H1 (cell line): Measurements from ENCODE around the gene EBF3. TPM values are rescaled to one million over a fixed set of nuclear protein-coding genes. Genes with fewer than 3 reads are reported as not detected.

Source experiments
- CTCF ChIA-PET: fragments of 300-600 bp; sonication (Branson Sonifier 250); formaldehyde crosslinking; loops from one replicate; lab custom pipeline; 2021; ENCODE audit not compliant: partially characterized antibody; lab: Charles Lee
- POLR2A ChIA-PET: fragments of 300-600 bp; sonication (Branson Sonifier 250); formaldehyde crosslinking; loops from one replicate; lab custom pipeline; 2021; ENCODE audit warnings: inconsistent platforms; ENCODE audit not compliant: partially characterized antibody; lab: Charles Lee
- DNase-seq, 2 experiments: peaks; one replicate each; pipeline versions ENCODE4 v3.0.0 to v3.0.0-alpha.2; 2010 to 2022; ENCODE audit warnings: low spot score in 2 of 2, low read depth in 1 of 2, mixed read lengths in 1 of 2
- FAIRE-seq: peaks from 2 replicates; lab custom pipeline; 2011; peaks lifted over from hg19 to GRCh38; lab: Jason Lieb, UNC
- H2AFZ ChIP-seq: 2 replicates; pipeline ENCODE4 v1.8.1; 2012; ENCODE audit warnings: low read length, inconsistent platforms
- H2AK5ac ChIP-seq: 2 replicates; pipeline ENCODE4 v1.6.1; 2013; ENCODE audit warnings: low read depth, low read length
- H2BK120ac ChIP-seq: replicated peaks from 2 replicates; pipeline ENCODE3; 2013; ENCODE audit warnings: low read depth, low read length, inconsistent platforms
- H2BK12ac ChIP-seq: 2 replicates; pipeline ENCODE4 v1.6.1; 2013; ENCODE audit warnings: low read depth, low read length
- H2BK15ac ChIP-seq: 2 replicates; pipeline ENCODE4 v1.6.1; 2013; ENCODE audit warnings: low read length
- H2BK20ac ChIP-seq: 2 replicates; pipeline ENCODE4 v1.6.1; 2013; ENCODE audit warnings: low read length
- H2BK5ac ChIP-seq: 2 replicates; pipeline ENCODE4 v1.6.1; 2013; ENCODE audit warnings: low read depth, low read length
- H3K14ac ChIP-seq: 2 replicates; pipeline ENCODE4 v1.6.1; 2013; ENCODE audit warnings: inconsistent platforms; ENCODE audit not compliant: insufficient read length
- H3K18ac ChIP-seq: 2 replicates; pipeline ENCODE4 v1.6.1; 2013; ENCODE audit warnings: low read length; ENCODE audit errors: extremely low read depth
- H3K23ac ChIP-seq: 2 replicates; pipeline ENCODE4 v1.6.1; 2013; ENCODE audit warnings: inconsistent platforms; ENCODE audit not compliant: insufficient read length
- H3K23me2 ChIP-seq: 2 replicates; pipeline ENCODE4 v1.6.1; 2013; ENCODE audit warnings: low read depth, low read length
- H3K27ac ChIP-seq: 2 replicates; pipeline ENCODE4 v1.6.1; 2011; ENCODE audit warnings: low read depth, low read length, inconsistent platforms
- H3K27me3 ChIP-seq, 4 experiments: replicated peaks in 1 of 4; 1 replicate in 1 of 4; 2 replicates in 3 of 4; pipeline versions ENCODE4 v1.6.1 to v1.8.1; 2011 to 2013; ENCODE audit warnings: low read length in 3 of 4, mild to moderate bottlenecking in 3 of 4, inconsistent platforms in 2 of 4, mixed read lengths in 2 of 4, moderate library complexity in 1 of 4; ENCODE audit not compliant: control insufficient read depth in 3 of 4, insufficient read depth in 3 of 4; ENCODE audit errors: extremely low read depth in 1 of 4
- H3K36me3 ChIP-seq, 4 experiments: 2 replicates each; pipeline versions ENCODE4 v1.6.1 to v1.8.1; 2011 to 2013; ENCODE audit warnings: mild to moderate bottlenecking in 4 of 4, low read length in 3 of 4, moderate library complexity in 2 of 4, control low read depth in 1 of 4, inconsistent platforms in 1 of 4; ENCODE audit not compliant: insufficient read depth in 4 of 4, control insufficient read depth in 2 of 4
- H3K4ac ChIP-seq: replicated peaks from 2 replicates; pipeline ENCODE3; 2013; ENCODE audit warnings: low read length, low read depth, mixed read lengths, inconsistent platforms; ENCODE audit not compliant: insufficient read length
- H3K4me1 ChIP-seq, 4 experiments: replicated peaks in 1 of 4; 1 replicate in 1 of 4; 2 replicates in 3 of 4; pipeline versions ENCODE4 v1.6.1 to v1.8.1; 2011 to 2013; ENCODE audit warnings: low read length in 3 of 4, inconsistent platforms in 2 of 4, mixed read lengths in 1 of 4; ENCODE audit not compliant: insufficient read depth in 4 of 4, control insufficient read depth in 3 of 4
- H3K4me2 ChIP-seq, 2 experiments: 2 replicates each; pipeline versions ENCODE4 v1.6.1 to v1.8.1; 2011 to 2013; ENCODE audit warnings: low read depth in 2 of 2, low read length in 2 of 2, control low read depth in 1 of 2, inconsistent platforms in 1 of 2, mild to moderate bottlenecking in 1 of 2; ENCODE audit not compliant: insufficient read depth in 1 of 2
- H3K4me3 ChIP-seq, 4 experiments: fragments of 200-600, 300-600 bp in 1 of 4; sonication (generic), shearing (Covaris generic), sonication (Bioruptor Twin) in 1 of 4; 2 replicates each; pipeline versions ENCODE4 v1.5.1 to v1.8.1; 2011 to 2016; ENCODE audit warnings: low read length in 4 of 4, low read depth in 3 of 4, control low read depth in 2 of 4, inconsistent platforms in 2 of 4, mild to moderate bottlenecking in 2 of 4, mixed read lengths in 1 of 4, moderate library complexity in 1 of 4; ENCODE audit not compliant: insufficient read depth in 2 of 4; ENCODE audit errors: extremely low read depth in 1 of 4
- H3K56ac ChIP-seq: replicated peaks from 2 replicates; pipeline ENCODE3; 2013; ENCODE audit warnings: low read depth, mild to moderate bottlenecking, mixed read lengths, low read length, inconsistent platforms; ENCODE audit not compliant: insufficient read length
- H3K79me1 ChIP-seq: 2 replicates; pipeline ENCODE4 v1.6.1; 2013; ENCODE audit warnings: low read depth, low read length, control low read depth
- H3K79me2 ChIP-seq, 2 experiments: 2 replicates each; pipeline versions ENCODE4 v1.6.1 to v1.8.1; 2012 to 2013; ENCODE audit warnings: low read length in 2 of 2, mild to moderate bottlenecking in 2 of 2, inconsistent platforms in 1 of 2; ENCODE audit not compliant: insufficient read depth in 2 of 2, control insufficient read depth in 1 of 2
- H3K9ac ChIP-seq, 4 experiments: replicated peaks in 1 of 4; 1 replicate in 1 of 4; 2 replicates in 3 of 4; pipeline versions ENCODE4 v1.6.1 to v1.8.1; 2011 to 2013; ENCODE audit warnings: low read depth in 3 of 4, low read length in 3 of 4, control low read depth in 2 of 4, mild to moderate bottlenecking in 2 of 4, moderate library complexity in 2 of 4, inconsistent platforms in 1 of 4; ENCODE audit errors: extremely low read depth in 1 of 4
- H3K9me3 ChIP-seq, 2 experiments: 2 replicates each; pipeline versions ENCODE4 v1.6.1 to v1.8.1; 2012 to 2013; ENCODE audit warnings: mild to moderate bottlenecking in 2 of 2, moderate library complexity in 2 of 2, control low read depth in 1 of 2, inconsistent platforms in 1 of 2, low read depth in 1 of 2, low read length in 1 of 2, mixed read lengths in 1 of 2; ENCODE audit not compliant: insufficient read depth in 2 of 2
- H4K20me1 ChIP-seq, 2 experiments: replicated peaks in 1 of 2; 2 replicates each; pipeline versions ENCODE3 to v1.8.1; 2011 to 2013; ENCODE audit warnings: inconsistent platforms in 2 of 2, low read length in 2 of 2, mild to moderate bottlenecking in 1 of 2; ENCODE audit not compliant: insufficient read depth in 2 of 2, control insufficient read depth in 1 of 2
- H4K5ac ChIP-seq: 2 replicates; pipeline ENCODE4 v1.6.1; 2013; ENCODE audit warnings: low read length, low read depth, mixed read lengths, inconsistent platforms; ENCODE audit not compliant: insufficient read length
- H4K8ac ChIP-seq: 2 replicates; pipeline ENCODE4 v1.8.0; 2013; ENCODE audit warnings: mild to moderate bottlenecking, moderate library complexity, low read length, inconsistent platforms; ENCODE audit not compliant: insufficient read depth; ENCODE audit errors: extremely low read depth
- H4K91ac ChIP-seq: replicated peaks from 2 replicates; pipeline ENCODE3; 2013; ENCODE audit warnings: low read length, mixed read lengths, inconsistent platforms; ENCODE audit not compliant: insufficient read length
- JUND ChIP-seq: IDR thresholded peaks from 2 replicates; pipeline ENCODE4 v1.6.1; 2011; ENCODE audit warnings: mild to moderate bottlenecking, improper control_type of control experiment, low read length
- MAX ChIP-seq: IDR thresholded peaks from 2 replicates; pipeline ENCODE4 v1.6.1; 2012; ENCODE audit warnings: inconsistent platforms
- SRF ChIP-seq: IDR thresholded peaks from 2 replicates; pipeline ENCODE4 v1.6.1; 2011; ENCODE audit warnings: mild to moderate bottlenecking, low read depth, low read length, moderate library complexity
- WGBS, 2 experiments: shearing (Covaris generic) in 1 of 2; methylation state at CpG; one replicate each; pipeline versions ENCODE4 v1.1.6 to v1.1.7; 2013 to 2015; ENCODE audit warnings: low lambda C conversion rate in 2 of 2, mixed read lengths in 2 of 2, inconsistent platforms in 1 of 2, low coverage in 1 of 2, missing lambda C conversion rate in 1 of 2; ENCODE audit not compliant: insufficient replicate concordance in 2 of 2, insufficient coverage in 1 of 2, insufficient read length in 1 of 2; ENCODE audit errors: extremely low coverage in 1 of 2, missing lambda C conversion rate in 1 of 2; 5-methylcytosine and 5-hydroxymethylcytosine counted together
- polyA plus RNA-seq, 7 experiments: library from polyadenylated mRNA; depleted of rRNA in 3 of 7; stranded (reverse) in 5 of 7; unstranded in 2 of 7; fragments of >200 nt in 5 of 7; fragments of 200-250 nt in 2 of 7; gene quantifications; 1 replicate in 5 of 7; 2 replicates in 1 of 7; 4 replicates in 1 of 7; pipeline versions ENCODE4 v1.2.1 to v1.2.3, GENCODE V29; 2011 to 2013; ENCODE audit warnings: missing spikeins in 2 of 7, mixed read lengths in 2 of 7
- total RNA-seq: library from RNA; stranded (reverse); fragmentation: NEBNext Ultra II Directional; extraction: Animal tissue kit (Norgen Biotek cat#: 25700); gene quantifications from 2 replicates; pipeline ENCODE4 v1.2.1, GENCODE V29; 2021
- TF ChIP-seq, protein P1 (sequence below): IDR thresholded peaks from 2 replicates; pipeline ENCODE4 v1.6.1; 2012; ENCODE audit warnings: inconsistent platforms
- TF ChIP-seq, protein P2 (sequence below): IDR thresholded peaks from 2 replicates; pipeline ENCODE4 v1.6.1; 2011; ENCODE audit warnings: low read length, improper control_type of control experiment

Gene EBF3
- total and polyA plus RNA-seq, 2 of the 8 experiments (the other 6 are each of a cell fraction or from before 2014, with no cell fraction given) = 0.08 to 0.26 TPM

DNA sequence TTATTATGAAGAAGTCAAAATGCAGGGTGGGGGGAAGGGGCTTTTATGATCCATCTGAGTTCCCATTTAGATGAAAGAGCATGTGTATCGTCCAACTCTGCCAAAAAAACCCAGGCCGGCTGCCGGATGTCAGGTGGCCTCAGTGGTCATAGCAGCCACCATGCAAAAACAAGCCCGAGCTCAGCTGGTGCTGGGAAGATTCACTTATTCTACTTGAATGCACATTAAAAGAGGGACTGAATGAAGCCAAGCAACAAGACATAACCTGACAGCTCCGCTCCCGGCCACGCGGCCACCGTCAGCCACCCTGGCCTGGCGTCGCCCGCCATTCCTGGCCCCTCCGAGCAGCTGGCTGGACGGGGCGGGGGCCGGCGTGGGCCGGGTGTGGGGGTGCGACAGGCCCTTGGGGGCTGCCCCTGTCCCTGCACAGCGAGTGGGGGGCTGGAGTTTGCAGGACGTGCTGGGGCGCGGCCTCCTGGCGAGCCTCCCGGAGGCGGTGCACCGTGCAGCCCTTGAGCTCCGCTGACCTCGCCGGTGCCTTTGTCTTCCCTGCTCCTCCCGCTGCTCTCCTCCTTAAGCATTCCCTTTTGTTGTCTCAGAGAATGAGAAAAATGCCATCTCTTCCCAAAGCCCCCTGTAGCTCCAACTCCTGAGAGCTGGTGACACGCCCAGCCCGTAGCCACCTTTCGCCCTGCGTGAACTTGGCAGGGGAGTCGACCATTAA is 67.8 kb downstream of the EBF3 start:
- ChIA-PET POLR2A (no interaction called here), CTCF (interaction anchor here (0.6 to 12.5 kb wide), 8 partner anchors 9 to 651 kb away, joined by 3 to 131 read pairs (median 4); no protein-coding TSS in a partner anchor)
- H3K79me1 ChIP-seq = no peaks in the 10 kb centered on the region
- H3K56ac ChIP-seq = no peak overlapping the region
- H3K23ac ChIP-seq = no peak overlapping the region
- no peak overlapping the region for H2BK120ac ChIP-seq
- H3K9me3 ChIP-seq = no peaks in the 10 kb centered on the region
- peaks cover 0 to 4% (median 0%) of the 10 kb centered on the region in 4 experiments; a peak in 3 of 7 replicates for H3K27me3 ChIP-seq
- FAIRE-seq (no peak), DNase-seq (no peak)
- H4K91ac ChIP-seq = peak overlapping the region; percentile 58
- 72% methylated on average over 32 of the region's 36 CpGs; no CpG with 5 or more reads in 1 of the 2 experiments for WGBS, 2 experiments
- no peak overlapping the region for H3K4me3 ChIP-seq
- H4K20me1 ChIP-seq = no peaks in the 10 kb centered on the region
- peak overlapping the region; percentile 99; the same call in 1 of the 2 replicates for H2BK12ac ChIP-seq
- H2BK5ac ChIP-seq = no peak overlapping the region
- no peak overlapping the region; a peak in 1 of 4 replicates for H3K4me2 ChIP-seq
- no peak overlapping the region for H3K9ac ChIP-seq
- H3K27ac ChIP-seq = no peak overlapping the region
- no peak overlapping the region; the same call in 1 of the 2 replicates for H2BK15ac ChIP-seq
- H2AFZ ChIP-seq = no peak overlapping the region
- no peak overlapping the region for H3K14ac ChIP-seq
- H4K8ac ChIP-seq = peak overlapping the region; percentile 20; the same call in 1 of the 2 replicates
- H2AK5ac ChIP-seq = 0 out of 2 replicates have a peak overlapping the region, but pooled peaks have one; percentile 71
- no peaks in the 10 kb centered on the region for H3K79me2 ChIP-seq
- H3K18ac ChIP-seq = peak overlapping the region; percentile 60
- peaks cover 5 to 47% (median 16%) of the 10 kb centered on the region in 4 experiments for H3K4me1 ChIP-seq
- no peak overlapping the region for H4K5ac ChIP-seq
- no peaks in the 10 kb centered on the region for H3K36me3 ChIP-seq
- TF ChIP-seq, protein P1, sequence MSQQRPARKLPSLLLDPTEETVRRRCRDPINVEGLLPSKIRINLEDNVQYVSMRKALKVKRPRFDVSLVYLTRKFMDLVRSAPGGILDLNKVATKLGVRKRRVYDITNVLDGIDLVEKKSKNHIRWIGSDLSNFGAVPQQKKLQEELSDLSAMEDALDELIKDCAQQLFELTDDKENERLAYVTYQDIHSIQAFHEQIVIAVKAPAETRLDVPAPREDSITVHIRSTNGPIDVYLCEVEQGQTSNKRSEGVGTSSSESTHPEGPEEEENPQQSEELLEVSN = 0 out of 2 replicates have a peak, but pooled peaks have one; percentile 25
- TF ChIP-seq MAX (peak; percentile 32), SRF (no peak), JUND (no peak)
- TF ChIP-seq, protein P2, sequence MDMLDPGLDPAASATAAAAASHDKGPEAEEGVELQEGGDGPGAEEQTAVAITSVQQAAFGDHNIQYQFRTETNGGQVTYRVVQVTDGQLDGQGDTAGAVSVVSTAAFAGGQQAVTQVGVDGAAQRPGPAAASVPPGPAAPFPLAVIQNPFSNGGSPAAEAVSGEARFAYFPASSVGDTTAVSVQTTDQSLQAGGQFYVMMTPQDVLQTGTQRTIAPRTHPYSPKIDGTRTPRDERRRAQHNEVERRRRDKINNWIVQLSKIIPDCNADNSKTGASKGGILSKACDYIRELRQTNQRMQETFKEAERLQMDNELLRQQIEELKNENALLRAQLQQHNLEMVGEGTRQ = no peak
- H3K23me2 ChIP-seq = no peaks in the 10 kb centered on the region
- H3K4ac ChIP-seq = no peak overlapping the region
- no peak overlapping the region for H2BK20ac ChIP-seq
